ENCODE data around the gene CYP26B1.
A peak's percentile ranks its signal among the peaks of the same experiment; 100 is the strongest.

Gene CYP26B1

DNA sequence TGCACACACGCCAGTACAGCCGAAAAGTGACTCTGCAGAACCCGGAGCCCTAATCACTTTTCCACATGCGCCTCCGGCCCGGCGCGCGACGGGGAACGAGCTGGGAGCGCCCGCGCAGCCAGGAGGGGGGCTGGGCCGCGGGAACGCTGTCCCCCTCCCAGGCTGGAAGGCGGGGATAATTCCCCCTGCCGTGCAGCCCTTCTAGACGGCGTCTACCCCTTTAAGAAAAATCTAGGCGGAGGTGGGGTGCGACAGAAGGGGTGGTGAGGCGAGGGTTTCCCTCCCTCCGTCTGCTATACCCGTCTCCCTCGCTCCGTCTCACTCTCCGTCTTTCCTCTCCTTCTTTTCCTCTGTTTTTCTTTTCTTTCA is 2.4 kb downstream of the CYP26B1 start:
- Histone ChIP-seq H3K9me3 (replicated peaks in 1 of 11) (peaks cover 0 to 10% (median 0%) of the 10 kb centered on the region in 11 experiments; a peak in 10 of 22 replicates), H3K4me3 (peak overlapping the region; percentile 57 to 73 (median 64)), H3K9ac (peak overlapping the region in 7 of 11 experiments; percentile 31 to 60 (median 50); a peak in 10 of 22 replicates), H3K27me3 (peaks cover 83 to 99% (median 93%) of the 10 kb centered on the region in 11 experiments), H3K4me1 (peaks cover 50 to 71% (median 61%) of the 10 kb centered on the region in 10 experiments), H4K20me1 (peaks cover 0 to 76% (median 52%) of the 10 kb centered on the region in 11 experiments; a peak in 19 of 22 replicates), H3K27ac (no peak overlapping the region), H3K36me3 (no peaks in the 10 kb centered on the region), H3K4me2 (peak overlapping the region; percentile 89 to 99 (median 97))
- TF ChIP-seq Cebpa-rat (IDR thresholded peaks at IDR 0.05): no peak

DNA sequence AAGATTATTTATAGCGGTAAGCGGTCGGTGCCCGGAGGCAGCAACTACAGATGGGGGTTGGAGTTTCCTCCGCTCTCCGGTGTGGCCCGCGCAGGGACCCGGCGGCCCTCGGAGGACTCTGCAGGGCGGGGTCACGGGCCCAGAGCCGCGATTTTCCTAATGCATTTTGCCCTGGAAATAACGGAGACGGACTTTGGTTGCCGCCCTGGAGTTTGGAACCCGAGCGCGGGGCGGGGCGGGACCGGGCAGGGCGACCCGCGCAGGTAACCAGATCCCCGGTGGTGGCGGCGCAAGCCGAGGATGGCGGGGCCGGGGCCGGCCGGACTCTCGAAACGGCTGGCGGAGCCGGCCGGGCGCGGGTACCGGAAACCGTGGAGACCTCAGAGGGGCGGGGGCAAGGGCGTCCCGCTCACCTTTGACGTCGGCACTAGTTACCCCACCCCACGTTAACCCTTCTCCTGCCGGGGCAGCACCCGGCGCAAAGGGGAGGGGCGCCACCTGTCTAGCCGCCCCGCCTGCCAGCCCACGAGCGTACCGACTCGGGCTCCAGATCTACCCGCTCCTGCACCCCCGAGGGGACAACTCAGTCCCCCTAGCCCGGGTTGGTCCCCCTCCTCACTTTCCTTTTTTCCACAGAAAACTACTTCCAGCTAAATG is 2.9 kb downstream of the CYP26B1 start:
- peak overlapping the region; percentile 57 to 73 (median 64) for H3K4me3 ChIP-seq
- H3K27me3 ChIP-seq: peaks cover 78 to 96% (median 87%) of the 10 kb centered on the region in 11 experiments

DNA sequence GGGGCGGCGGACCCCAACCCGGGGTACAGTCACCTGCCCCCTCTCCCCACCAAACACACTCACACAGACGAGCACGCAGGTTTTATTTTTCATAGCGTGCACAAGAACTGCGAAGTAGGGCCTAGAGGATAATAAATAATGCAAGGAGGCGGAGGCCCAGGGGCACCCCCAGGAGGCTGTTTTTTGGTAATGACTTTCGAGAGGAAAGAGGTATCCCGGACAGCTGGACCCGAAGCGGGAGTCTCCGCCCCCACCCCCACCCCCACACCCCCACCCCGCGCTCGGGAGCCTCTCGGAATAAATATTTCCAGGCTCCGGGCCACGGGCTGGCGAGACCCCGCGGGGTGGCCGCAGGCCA is 3.4 kb downstream of the CYP26B1 start:
- Histone ChIP-seq H4K20me1 (peaks cover 0 to 69% (median 43%) of the 10 kb centered on the region in 11 experiments; a peak in 17 of 22 replicates), H3K27ac (no peak overlapping the region), H3K4me1 (peaks cover 45 to 61% (median 53%) of the 10 kb centered on the region in 10 experiments), H3K27me3 (peaks cover 73 to 91% (median 82%) of the 10 kb centered on the region in 11 experiments), H3K9me3 (replicated peaks in 1 of 11) (peaks cover 0 to 10% (median 0%) of the 10 kb centered on the region in 11 experiments; a peak in 10 of 22 replicates), H3K4me3 (peak overlapping the region; percentile 57 to 73 (median 64)), H3K4me2 (peak overlapping the region; percentile 89 to 99 (median 97)), H3K36me3 (no peaks in the 10 kb centered on the region), H3K9ac (peak overlapping the region in 4 of 11 experiments; percentile 31 to 60 (median 54); a peak in 5 of 22 replicates)
- TF ChIP-seq Cebpa-rat (IDR thresholded peaks at IDR 0.05): no peak

More for the DNA sequence above, 2.9 kb downstream of the CYP26B1 start:
- H3K4me2 ChIP-seq: peak overlapping the region; percentile 89 to 99 (median 97)
- H3K9ac ChIP-seq: peak overlapping the region in 8 of 11 experiments; percentile 31 to 60 (median 50); a peak in 13 of 22 replicates
- H3K4me1 ChIP-seq: peaks cover 50 to 67% (median 58%) of the 10 kb centered on the region in 10 experiments
- TF ChIP-seq Cebpa-rat (IDR thresholded peaks at IDR 0.05): no peak
- H3K27ac ChIP-seq: no peak overlapping the region
- no peaks in the 10 kb centered on the region for H3K36me3 ChIP-seq
- peaks cover 0 to 72% (median 48%) of the 10 kb centered on the region in 11 experiments; a peak in 19 of 22 replicates for H4K20me1 ChIP-seq
- H3K9me3 ChIP-seq (replicated peaks in 1 of 11): peaks cover 0 to 10% (median 0%) of the 10 kb centered on the region in 11 experiments; a peak in 10 of 22 replicates

DNA sequence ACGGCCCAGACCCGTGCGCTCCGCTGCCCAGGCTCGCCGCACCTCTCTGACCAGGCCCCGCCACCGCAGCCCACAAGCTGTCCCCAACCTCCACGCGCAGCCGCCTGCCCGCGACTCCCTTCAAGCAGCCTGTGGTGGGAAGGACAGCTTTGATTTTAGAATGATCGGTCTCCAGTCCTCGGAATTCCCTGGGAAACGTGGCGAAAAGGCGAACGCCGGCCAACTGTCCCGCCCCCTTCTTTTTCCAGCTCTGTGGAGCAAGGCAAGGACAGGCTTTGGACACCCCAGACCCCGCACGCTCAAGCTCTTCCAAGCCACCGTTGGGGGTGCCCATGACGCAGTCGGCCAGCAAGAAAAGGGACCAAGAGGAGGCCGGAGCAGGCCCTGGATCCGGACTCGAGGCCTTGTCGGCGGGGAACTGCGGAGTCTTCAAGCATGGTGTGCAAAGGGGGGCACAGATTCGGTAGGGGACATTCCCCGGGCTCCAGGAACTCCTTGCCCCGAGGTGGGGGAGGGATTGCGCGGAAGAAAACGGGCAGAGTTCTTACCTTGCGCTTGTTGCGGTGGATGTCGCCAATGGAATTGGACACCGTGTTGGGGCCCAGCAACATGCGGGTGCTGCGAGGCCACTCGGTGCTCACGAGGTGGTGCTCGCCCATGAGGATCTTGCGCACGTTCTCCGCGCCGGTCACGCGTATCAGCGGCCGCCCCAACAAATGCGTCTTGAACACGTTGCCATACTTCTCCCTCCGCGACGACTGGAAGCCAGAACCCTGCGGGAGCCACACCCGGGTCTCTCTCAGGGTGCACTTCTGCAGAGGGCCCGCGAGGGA is 4.0 kb downstream of the CYP26B1 start:
- H3K27me3 ChIP-seq: peaks cover 67 to 85% (median 76%) of the 10 kb centered on the region in 11 experiments
- H3K9me3 ChIP-seq (replicated peaks in 1 of 11): peaks cover 0 to 10% (median 0%) of the 10 kb centered on the region in 11 experiments; a peak in 10 of 22 replicates
- H3K27ac ChIP-seq: peak overlapping the region in 1 of 11 experiments; percentile 42; a peak in 1 of 22 replicates
- peaks cover 43 to 58% (median 50%) of the 10 kb centered on the region in 10 experiments for H3K4me1 ChIP-seq
- peaks cover 0 to 71% (median 41%) of the 10 kb centered on the region in 11 experiments; a peak in 16 of 22 replicates for H4K20me1 ChIP-seq
- TF ChIP-seq Cebpa-rat (IDR thresholded peaks at IDR 0.05): no peak
- H3K9ac ChIP-seq: no peak overlapping the region
- H3K36me3 ChIP-seq: no peaks in the 10 kb centered on the region
- peak overlapping the region in 7 of 10 experiments; percentile 9 to 63 (median 42); a peak in 9 of 20 replicates for H3K4me3 ChIP-seq
- peak overlapping the region; percentile 52 to 99 (median 71) for H3K4me2 ChIP-seq

DNA sequence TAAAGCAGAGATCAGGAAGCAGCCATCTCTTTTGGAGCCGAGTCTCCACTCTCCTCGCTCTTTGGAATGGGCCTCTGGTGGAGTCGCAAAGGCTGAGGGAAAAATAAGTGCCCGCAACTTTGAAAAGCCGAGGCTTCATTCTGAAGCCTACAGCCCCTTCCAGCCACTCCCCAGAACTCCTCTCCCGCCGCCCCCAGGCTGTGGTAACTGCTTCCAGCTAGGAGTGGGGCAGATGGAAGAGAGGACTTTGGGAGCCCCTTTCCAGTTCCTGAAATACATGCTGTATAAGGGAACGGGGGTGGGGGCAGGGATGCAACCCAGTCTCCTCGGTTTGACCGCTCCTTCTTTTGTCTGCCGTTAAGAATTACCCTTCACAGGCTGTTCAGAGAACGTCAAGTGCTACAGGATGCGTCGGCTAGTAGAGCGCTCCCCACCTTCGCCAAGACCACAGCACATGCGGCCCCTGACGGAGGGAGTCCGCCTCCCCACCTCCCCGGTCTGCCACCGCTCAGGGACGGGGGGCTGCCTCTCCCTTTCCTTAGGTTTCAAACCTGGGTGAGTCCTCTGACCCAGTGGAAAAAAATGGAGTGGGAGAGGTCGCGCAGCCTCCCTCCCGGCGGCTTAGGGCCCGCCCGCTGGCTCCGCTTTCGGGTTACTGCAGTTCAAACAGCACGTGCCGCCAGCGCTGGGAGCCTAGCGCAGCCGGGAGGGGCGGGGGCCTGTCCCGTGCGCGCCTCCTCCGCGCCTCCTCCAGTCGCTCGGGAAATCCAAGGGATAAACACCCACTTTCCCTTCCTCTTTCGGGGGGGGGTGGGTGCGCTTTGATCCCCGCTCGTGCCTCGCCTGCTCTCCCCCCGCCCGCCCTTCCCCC is 4.9 kb downstream of the CYP26B1 start:
- peaks cover 58 to 76% (median 68%) of the 10 kb centered on the region in 11 experiments for H3K27me3 ChIP-seq
- H3K36me3 ChIP-seq: no peaks in the 10 kb centered on the region
- H4K20me1 ChIP-seq: peaks cover 0 to 65% (median 36%) of the 10 kb centered on the region in 11 experiments; a peak in 16 of 22 replicates
- peaks cover 38 to 52% (median 45%) of the 10 kb centered on the region in 10 experiments for H3K4me1 ChIP-seq
- H3K4me3 ChIP-seq: peak overlapping the region in 6 of 10 experiments; percentile 14 to 63 (median 44); a peak in 10 of 20 replicates
- peak overlapping the region; percentile 52 to 97 (median 71) for H3K4me2 ChIP-seq
- peaks cover 0 to 10% (median 0%) of the 10 kb centered on the region in 11 experiments; a peak in 10 of 22 replicates for H3K9me3 ChIP-seq (replicated peaks in 1 of 11)
- no peak for TF ChIP-seq Cebpa-rat (IDR thresholded peaks at IDR 0.05)
- H3K27ac ChIP-seq: no peak overlapping the region; a peak in 1 of 22 replicates
- H3K9ac ChIP-seq: peak overlapping the region in 1 of 11 experiments; percentile 28; a peak in 2 of 22 replicates

- Histone ChIP-seq H3K9ac (no peak overlapping the region), H3K4me2 (peak overlapping the region in 1 of 11 experiments; percentile 95; a peak in 3 of 22 replicates), H3K36me3 (no peaks in the 10 kb centered on the region), H3K27me3 (peaks cover 50 to 68% (median 60%) of the 10 kb centered on the region in 11 experiments), H3K9me3 (replicated peaks in 1 of 11) (peaks cover 0 to 10% (median 0%) of the 10 kb centered on the region in 11 experiments; a peak in 10 of 22 replicates), H3K27ac (no peak overlapping the region), H3K4me1 (peaks cover 32 to 46% (median 37%) of the 10 kb centered on the region in 10 experiments), H4K20me1 (peaks cover 0 to 57% (median 30%) of the 10 kb centered on the region in 11 experiments; a peak in 15 of 22 replicates), H3K4me3 (no peak overlapping the region)
- no peak for TF ChIP-seq Cebpa-rat (IDR thresholded peaks at IDR 0.05)
These were observed 5.7 kb downstream of the CYP26B1 start for GRCh38 chr2:72141881-72142451.

DNA sequence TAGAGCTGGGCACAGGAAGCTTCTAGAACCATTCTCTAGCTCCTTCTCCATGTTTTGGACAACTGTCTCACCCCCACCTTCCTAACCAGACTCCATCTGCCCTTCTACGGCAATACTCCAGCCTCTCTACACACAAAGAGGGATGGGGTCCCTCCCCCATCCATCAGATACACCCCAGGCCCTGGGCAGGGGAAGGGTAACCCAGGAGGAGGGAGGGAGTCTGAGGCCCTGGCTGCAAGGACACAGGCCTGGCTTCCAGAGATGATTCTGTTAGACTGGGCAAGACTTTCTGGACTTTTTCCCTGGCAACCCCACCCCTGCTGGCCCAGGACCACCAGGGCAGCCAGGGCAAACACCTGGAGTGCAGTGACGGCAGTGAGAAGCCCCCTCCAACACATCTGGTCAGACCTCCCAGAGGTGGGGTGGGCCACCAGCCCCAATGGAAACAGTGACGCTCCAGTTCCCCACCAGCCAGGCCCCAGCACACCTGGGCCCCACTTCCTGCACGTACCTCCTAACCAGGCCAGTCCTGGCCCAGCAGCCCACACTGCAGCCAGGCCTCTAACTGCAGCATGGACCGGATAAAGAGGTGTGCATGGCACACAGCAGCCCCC is 6.5 kb downstream of the CYP26B1 start:
- Histone ChIP-seq H3K4me2 (peak overlapping the region in 1 of 11 experiments; percentile 3; a peak in 1 of 22 replicates), H3K27me3 (peaks cover 42 to 60% (median 51%) of the 10 kb centered on the region in 11 experiments), H3K4me3 (no peak overlapping the region), H3K4me1 (peaks cover 28 to 41% (median 35%) of the 10 kb centered on the region in 10 experiments), H3K9me3 (replicated peaks in 1 of 11) (peaks cover 0 to 7% (median 0%) of the 10 kb centered on the region in 11 experiments; a peak in 4 of 22 replicates), H4K20me1 (peaks cover 0 to 49% (median 21%) of the 10 kb centered on the region in 11 experiments; a peak in 14 of 22 replicates), H3K27ac (no peak overlapping the region), H3K9ac (no peak overlapping the region), H3K36me3 (no peaks in the 10 kb centered on the region)
- no peak for TF ChIP-seq Cebpa-rat (IDR thresholded peaks at IDR 0.05)
